ENCODE results near the gene RGS13.

RGS13 gene

DNA sequence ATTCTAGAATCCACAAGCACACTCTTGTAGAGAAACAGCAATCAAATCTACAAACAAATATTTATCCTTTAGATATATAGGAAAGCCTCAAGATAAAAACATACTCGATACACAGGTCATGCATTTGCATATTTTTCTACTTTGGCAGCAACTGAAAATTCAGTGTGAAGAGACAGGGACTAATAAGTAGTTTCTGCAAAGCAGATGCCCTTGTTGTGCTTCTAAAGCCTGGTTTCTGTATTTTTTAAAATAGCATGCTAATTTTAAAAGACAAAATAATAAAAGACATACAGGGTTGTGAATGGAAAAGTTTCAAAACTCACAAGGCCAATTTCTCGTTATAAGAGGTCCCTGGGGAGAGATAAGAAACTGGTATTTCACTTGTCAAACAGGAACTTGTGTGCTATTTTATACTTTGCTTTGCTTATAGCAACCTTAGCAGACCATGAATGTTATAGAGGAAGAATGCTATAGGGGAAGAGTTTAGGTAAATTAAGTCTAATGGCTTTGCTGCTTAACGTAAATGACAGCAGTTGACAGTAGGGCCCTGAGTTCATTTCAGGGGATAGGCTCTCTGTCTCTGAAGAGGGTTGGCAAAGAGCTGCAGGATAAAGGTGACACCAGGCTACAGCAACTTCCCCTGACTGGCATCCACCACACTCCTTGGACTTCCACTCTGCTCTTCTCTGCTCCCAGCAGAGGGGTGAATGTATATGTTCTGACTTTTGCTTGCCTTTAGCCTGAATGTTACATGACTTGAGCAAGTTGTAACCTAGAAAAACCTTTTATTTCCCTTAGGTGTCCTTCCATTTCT, 9.4 kb upstream of the RGS13 start:
- no peak for DNase-seq (ENCODE audit: low spot score)

DNA sequence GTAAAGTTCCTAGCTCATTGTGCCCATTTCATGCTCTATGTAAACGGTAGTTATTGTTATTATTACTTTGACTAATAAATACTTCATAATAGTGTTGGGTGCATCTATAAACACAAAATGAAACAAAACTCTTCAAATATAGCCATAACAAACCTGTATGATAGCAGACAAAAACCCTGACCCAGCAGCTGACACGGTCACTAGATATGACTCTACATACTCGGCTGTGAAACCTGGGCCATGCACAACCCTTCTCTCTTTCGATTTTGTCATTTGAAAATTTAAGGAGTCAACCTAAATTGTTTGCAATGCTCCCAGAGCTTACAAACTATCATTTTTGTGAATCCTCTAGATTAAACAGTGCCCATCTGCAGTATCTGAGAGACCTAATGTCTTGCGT, 8.0 kb upstream of the RGS13 start:
- no peak for DNase-seq (ENCODE audit: low spot score)

DNA sequence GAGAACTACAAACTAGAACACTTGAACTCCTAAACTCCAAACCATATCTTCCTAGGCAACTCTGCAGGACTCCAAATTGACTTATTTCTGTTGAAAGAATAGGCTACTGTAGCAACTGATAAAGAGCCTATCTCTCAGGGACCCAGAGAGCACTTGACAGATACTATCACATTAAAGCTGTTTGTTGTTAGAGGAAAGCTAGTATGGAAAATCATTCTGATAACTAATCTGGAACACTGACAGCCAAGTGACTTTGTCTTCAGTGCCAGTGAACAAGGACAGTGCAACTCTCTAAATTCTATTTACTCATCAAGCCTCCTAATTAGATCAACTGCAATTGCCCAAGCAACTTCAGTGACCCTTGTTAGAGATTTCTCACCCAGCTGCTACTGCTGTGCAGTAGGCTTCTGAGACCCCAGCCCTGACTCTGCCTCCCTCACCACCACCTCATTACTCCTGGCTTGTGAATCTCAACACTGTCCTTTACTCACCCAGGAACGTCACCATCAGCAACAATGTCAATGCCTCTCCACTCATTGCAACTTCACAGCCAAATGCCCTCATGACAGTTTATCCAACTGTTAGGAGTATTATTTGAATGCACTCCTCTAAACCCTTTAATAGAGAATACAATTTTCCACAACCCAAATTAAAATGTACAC, 7.4 kb upstream of the RGS13 start:
- no peak for DNase-seq (ENCODE audit: low spot score)

DNA sequence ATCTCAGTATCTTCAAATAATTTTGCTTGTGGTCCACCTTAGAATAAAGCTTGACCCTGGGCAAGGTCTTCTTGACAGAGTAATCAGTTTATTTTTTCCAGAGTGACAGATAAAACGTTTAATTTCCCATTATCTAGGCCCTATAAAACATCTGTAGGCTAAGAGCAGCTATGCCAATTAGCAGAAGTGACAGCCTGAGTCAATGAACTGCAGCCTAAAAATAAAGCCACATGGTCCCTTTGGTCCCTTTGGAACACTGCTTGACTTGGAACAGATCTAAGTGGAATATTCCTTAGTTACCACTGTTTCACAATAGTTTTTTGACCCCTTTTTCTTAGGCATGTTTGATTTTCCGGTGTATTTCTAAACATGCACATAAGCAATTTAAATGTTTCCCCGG, 6.3 kb upstream of the RGS13 start:
- no peak for DNase-seq (ENCODE audit: low spot score)

DNA sequence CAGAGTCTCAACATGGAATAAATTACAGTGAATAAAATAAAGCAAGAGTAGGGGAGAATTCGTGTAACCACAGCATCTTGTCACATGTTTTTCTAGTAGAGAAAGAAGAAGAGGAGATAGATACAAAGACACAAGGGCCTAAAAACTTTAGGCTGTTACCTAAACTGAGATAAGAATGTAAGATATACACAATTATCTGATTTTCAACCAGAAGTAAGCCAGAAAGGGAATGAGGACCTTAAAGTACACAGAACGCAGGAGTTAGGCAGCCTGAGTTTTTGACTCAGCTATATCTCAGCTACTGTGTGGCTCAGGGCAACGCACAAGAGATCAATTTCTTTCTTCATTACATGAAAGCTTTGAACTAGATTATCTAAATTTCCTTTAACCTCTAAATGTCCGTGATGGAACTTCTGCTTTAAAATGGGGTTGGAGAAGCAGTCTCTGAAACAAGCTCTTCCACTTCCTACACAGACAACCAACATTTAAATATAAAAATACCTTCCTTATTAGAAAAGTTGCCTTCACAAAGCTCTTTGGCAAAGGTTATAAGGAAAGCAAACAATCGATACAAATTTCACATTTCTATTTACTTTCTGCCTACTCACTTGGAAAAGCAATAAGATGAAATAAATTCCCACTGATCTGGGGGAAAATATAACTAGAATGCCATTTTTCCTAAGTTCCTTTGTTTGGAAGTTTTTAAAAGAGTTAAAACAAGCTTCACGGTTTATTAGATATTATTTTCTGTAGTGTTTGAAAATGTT, 5.2 kb upstream of the RGS13 start:
- DNase-seq (ENCODE audit: low spot score), result no peak

DNA sequence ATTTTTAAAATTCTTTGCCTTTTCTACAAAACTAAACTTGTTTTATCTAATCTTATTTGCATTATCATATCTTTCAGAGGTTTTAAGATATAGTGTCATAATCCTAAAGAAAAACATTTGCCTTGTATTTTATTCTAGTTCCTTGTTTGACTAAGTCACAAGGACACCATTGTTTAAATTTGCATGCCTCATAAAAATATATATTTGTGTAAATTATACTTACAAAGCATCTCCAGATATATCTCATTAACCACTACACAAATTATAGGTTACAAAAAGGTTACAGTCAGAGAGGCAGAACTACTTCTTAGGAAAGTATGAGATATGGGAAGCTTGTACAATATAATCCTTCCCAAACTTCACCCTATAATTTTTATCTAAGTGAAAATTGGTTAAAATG, 4.2 kb upstream of the RGS13 start:
- no peak for DNase-seq (ENCODE audit: low spot score)

DNA sequence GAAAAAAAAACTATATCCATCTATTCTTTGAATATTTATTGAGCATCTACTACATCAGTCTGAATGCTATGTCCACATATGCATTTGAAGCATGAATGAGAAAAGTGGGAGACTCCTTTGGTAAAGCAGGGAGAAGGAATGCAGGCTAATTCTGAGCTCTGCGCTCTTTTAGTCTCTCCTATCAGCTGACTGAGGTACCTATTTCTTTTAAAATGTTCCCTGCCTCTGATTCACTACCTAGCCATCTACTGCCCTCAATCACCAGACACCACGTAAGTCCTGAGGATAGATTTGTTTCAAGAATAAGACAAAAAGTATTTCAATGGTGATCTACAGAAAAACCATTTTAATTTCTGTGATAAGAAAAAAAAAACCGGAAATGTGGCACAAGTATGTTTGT, 3.8 kb upstream of the RGS13 start:
- no peak for DNase-seq (ENCODE audit: low spot score)

DNA sequence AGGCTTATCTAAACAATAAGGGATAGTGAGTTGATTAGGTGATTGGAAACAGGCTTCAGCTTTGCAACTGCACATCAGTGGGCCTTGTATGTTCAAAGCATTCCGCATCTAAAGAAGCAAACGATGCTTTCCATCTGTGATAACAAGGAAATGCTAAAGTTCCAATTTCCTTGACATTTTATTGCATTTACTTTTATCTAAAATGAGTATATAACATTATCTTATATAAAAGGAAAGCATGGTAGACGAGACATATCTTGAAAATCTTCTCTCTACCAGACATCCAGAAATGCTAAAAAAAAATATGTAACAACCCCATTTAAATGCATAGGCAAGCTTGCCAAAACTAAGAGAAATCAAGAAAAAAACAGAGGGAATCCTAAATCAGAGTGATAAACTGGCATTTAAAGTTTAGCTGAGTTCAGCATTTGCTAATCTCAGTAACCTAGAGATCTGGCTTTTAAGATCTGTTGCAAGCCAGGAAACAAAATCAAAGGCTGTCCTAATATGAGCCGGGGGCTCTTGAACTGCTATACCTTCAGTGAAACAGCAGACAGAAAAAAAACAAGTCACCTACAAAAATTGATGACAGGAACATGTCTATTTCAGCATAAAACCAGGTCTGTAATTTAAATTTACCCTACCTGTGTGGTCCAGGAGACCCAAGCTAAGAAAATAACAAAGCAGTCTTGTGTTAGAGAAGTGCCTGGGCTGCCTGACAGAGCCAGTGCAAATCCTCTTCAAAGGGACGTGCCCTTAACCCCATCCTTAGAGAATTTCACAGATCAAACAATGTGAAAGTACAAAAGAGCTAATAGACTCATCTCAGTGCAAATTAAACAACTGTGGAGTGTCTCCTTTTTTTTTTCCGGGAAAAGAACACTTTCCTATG, 3.1 kb upstream of the RGS13 start:
- no peak for DNase-seq (ENCODE audit: low spot score)

DNA sequence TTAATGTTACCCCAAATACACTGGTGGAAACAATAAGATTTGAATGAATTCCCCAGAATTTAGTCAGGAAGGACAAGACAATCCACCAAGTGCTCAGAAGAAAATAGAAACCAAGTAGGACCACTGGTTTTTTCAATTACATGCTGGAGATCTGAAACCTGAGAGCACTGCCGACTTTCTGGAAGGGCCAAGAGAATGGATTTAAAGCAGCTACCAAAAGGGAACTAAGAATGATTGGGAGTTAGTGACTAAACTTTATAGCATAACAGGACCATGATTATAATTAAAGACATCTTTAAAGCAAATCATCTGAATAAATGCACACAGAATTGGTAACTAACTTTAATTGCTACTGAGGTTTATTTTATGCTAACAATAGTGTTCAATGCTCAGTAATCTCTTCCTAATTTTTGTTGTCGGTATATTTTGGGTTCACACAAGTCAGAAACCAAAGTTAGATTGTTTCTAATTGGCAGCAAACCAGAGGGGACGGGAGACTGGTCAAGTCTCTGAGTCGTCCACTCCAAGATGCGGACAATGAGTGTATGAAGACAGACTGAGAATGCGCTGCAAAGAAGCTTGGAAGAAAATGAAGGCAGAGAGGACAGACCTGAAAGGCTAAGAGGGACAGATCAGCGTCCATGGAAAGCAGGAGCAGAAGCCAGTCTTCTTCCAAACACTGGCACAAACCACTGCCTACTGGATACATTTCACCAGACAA, 2.3 kb upstream of the RGS13 start:
- no peak for DNase-seq (ENCODE audit: low spot score)

DNA sequence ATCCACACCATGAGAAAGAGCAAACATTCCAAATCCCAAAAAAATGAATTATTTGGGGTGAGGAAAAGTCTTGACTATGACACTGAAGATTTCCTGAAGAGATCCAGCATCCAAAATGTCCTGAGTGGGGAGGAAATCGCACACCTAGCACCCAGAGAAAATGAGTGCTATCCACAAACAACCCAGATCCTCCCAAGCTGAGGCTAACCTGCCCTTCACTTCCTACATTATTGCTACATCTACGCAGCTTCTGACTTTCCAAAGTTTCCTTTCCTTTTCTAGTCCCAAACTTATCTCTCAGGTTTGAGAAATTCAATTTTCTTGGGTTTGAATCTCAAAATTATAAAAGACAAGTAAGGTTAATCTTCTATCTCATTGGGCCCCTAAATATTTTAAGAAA, 906 bp upstream of the RGS13 start:
- DNase-seq (ENCODE audit: low spot score), result no peak

DNA sequence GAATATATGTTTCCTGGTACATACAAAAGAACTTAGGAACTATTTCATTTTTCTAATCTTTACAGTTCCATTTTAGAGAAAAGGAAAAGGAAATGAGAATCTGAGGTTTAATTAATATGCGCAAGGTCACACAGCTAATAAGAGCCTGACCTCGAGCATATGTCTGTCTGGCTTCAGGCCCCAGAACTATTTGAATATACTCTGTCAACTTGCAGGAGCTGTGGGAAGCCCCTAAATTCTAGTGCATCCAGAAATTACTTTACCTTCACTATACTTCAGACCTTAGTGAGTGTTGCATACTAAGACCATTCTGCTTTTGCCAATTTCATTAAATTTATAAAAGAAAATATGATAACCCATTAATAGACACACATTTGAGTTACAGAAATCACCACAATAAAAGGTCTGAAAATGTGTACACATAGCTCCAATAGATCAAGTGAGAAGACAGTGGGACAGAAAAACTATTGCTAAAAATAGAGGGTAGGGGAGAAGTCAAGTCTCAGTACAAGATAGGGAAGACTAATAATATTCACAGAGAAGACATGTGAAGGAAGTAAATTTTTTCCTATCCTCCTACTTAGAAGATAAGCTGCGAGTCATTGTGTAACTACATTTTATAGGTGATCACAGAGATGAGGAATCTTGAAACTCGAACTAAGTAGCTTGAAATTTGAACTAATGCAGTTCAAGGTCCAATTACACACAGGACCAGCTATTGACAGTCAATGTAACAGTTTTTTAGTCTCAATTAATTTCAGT, 3.8 kb downstream of the RGS13 start:
- no peak for DNase-seq (ENCODE audit: low spot score)

DNA sequence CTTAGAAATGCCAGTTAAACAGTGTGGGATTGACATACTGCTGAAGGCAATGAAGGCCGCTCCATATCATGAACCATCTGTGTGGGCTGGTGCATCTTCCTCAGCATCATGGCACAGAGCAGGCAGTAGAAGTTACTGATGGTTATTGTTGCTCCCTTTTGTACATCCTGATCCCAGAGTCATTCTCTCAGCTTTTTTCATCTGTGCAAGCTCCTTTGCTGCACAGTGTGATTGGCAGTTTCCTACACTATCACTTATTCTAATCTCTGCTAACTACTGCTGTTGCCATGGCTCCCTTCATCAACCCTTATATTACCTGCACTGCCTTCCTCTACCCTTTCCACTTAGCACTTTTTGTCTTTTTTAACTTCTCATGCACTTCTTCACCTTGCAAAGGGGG, 16.2 kb downstream of the RGS13 start:
- no peak for DNase-seq (ENCODE audit: low spot score)

DNA sequence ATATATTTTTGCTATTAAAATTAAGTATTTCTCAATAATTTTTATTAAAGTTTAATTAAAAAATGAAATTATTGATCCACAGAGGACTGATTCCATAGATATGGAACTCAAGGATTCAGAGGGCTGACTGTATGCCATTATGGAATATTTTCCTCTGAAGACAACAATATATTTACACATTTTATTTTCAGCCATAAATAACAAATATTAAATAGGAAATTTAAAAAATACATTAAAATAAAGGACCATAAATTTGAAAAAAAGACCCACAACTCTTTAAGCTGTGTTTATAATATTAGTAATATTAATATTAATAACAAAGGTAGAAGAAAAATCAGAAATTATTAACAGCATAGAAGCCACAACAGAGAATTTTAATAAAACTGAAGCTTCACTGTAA, 18.2 kb downstream of the RGS13 start:
- no peak for DNase-seq (ENCODE audit: low spot score)

DNA sequence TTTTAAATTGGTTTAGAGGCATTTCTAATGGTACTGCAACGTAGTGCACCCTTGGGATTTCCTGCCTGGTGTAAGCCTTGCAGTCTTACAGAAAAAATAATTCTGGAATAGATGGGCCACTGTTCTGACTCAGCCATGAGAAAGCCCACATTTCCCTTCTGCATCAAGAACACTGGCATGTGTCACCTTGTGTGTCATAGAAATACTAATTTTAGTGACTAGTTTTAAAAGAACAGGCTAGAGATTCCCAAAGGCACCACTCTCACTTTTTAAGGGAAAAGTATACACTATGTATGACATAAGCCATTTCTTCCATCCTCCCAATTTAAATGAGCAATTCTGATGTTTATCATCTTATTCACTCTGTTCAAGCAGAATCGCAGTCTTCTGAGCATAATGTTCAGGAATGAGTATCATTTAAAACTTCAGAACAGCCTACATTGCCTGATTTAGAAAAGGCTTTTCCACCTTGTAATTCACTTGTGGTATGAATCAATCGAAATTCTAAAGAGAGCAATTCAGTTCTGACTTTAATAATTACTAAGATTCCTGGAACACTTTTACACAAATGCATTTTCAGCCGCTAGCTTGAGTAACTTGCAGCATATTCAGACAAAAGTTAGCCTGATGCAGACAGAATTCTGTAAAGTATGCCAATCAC, 18.8 kb downstream of the RGS13 start:
- no peak for DNase-seq (ENCODE audit: low spot score)

DNA sequence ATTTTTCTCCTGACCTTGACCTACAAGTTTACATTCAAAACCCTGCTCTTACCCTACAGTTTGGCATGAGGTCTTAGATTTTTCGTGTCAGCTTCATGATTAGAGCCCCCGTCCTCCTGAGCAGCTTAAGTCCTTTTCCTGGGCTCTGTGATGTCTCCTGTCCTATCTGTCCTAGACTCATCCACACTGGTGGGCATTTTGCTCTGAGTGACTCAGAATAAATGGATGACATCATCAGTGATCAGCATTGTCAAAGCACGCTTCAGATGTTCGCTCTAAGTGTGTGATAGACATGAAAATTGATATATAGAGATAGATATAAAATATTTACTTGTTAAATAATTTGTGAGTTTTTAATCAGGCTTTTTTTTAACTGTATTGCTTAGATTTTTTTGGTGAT, 21.8 kb downstream of the RGS13 start:
- no peak for DNase-seq (ENCODE audit: low spot score)

DNA sequence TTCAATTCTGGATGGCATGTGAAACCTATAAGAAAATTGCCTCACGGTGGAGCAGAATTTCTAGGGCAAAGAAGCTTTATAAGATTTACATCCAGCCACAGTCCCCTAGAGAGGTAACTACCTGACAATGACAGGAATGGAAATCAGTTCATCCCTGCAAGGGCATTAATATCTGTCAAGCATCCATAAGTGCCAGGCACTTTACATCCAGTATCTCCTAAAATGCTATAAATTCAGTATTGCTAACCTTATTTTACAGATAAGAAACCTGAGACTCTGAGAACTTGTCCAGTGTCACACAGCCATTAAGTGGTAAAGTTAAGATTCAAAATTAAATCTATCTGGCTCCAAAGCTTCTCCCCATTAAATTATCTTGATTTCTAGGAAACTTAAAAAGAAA, 22.3 kb downstream of the RGS13 start:
- no peak for DNase-seq (ENCODE audit: low spot score)

DNA sequence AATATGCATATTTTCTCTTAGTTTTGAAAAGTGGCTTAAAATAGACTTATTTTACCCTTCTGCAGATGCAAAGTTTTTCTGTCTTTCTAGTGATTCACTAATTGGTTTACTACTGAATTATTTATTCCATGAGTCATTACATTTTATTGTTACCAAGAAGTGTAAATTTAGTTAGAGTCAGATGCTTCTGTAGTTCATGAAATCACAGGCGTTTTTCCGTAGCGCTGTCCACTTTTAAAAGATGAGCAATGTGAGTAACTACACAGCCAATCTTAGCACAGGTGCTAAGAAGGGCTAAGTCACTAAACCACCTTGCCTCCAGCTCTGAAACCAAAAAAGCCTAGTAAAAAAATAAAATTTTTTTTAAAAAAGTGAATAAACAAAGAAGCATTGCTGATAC, 24.7 kb downstream of the RGS13 start:
- DNase-seq (ENCODE audit: low spot score), result no peak

DNA sequence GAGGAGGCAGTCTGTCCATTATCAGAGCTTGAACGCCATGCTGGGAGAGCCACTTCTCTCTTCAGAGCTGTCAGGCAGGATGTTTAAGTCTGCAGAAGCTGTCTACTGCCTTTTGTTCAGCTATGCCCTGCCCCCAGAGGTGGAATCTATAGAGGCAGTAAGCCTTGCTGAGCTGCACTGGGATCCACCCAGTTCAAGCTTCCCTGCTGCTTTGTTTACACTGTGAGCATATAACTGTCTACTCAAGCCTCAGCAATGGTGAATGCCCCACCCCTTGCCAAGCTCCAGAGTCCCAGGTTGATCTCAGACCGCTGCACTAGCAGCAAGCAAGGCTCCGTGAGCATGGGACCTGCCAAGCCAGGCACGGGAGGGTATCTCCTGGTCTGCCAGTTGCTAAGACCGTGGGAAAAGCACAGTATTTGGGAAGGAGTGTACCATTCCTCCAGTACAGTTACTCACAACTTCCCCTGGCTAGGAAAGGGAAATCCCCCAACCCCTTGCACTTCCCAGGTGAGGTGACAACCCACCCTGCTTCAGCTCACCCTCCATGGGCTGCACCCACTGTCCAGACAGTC, 32.5 kb downstream of the RGS13 start:
- DNase-seq (ENCODE audit: low spot score), result no peak

DNA sequence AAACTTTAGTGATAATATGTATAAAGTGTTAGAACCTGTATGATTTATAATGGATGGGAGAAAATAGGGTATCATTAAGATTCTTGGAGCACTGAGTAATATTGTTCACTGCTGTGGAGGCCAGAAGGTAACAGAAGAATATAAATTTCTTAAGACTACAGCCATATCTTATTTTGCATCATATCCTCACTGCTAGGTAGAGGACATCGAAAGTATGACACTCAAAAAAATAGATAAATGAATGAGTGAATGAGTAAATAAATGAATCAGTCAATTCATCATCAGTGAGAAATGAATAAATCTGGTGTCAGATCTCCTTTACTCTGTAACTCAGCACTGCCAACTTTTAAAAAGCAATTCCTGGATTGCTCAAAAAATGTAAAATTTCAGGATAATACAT, 33.2 kb downstream of the RGS13 start:
- no peak for DNase-seq (ENCODE audit: low spot score)

DNA sequence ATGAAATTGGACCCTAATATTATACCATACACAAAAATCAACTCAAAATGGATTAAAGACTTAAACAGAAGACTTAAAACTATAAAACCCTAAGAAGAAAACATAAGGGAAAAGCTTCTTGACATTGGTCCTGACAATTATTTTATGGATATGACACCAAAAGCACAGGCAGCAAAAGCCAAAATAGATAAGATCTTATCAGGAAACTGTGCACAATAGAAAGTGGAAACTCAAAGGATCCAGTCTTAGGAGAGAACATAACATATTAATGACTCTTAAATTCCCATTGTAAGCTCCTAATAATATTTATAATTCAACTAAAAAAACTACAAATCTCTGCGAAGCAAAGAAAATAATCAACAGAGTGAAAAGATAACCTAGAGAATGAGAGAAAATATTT, 39.8 kb downstream of the RGS13 start:
- no peak for DNase-seq (ENCODE audit: low spot score)

Measured in hematopoietic multipotent progenitor cell treated with erythropoietin and hydrocortisone succinate and interleukin-3 and kit ligand, for 15 days (in vitro differentiated cells).